Lung (tissue), 12 donors: ENCODE results near the gene LRTM1. TPM values are rescaled to one million over a fixed set of nuclear protein-coding genes. Genes with fewer than 3 reads are reported as not detected.

Experiments
- ATAC-seq: fragments of 200-7000 bp; cut with Tn5 transposase; one replicate; pipeline ENCODE4 v1.9.1; 2020; ENCODE audit warnings: moderate number of reproducible peaks; ENCODE audit not compliant: insufficient read depth, low FRiP score
- DNase-seq, 3 donors: peaks; one replicate each; pipeline ENCODE4 v3.0.0-alpha.2; 2013 to 2017
- H3K27ac ChIP-seq, 2 donors: one replicate each; pipeline ENCODE4 v1.5.1; 2013; ENCODE audit warnings: mild to moderate bottlenecking in 2 of 2, moderate library complexity in 2 of 2, control low read depth in 1 of 2, inconsistent platforms in 1 of 2, low read depth in 1 of 2, low read length in 1 of 2
- H3K27me3 ChIP-seq, 3 donors: one replicate each; pipeline ENCODE4 v1.5.1; 2013; ENCODE audit warnings: low read length in 2 of 3; ENCODE audit not compliant: control insufficient read depth in 3 of 3, insufficient read depth in 3 of 3
- H3K36me3 ChIP-seq, 4 donors: one replicate each; pipeline ENCODE4 v1.5.1; 2013; ENCODE audit warnings: low read length in 4 of 4, mild to moderate bottlenecking in 1 of 4, moderate library complexity in 1 of 4; ENCODE audit not compliant: control insufficient read depth in 4 of 4, insufficient read depth in 4 of 4
- H3K4me1 ChIP-seq, 5 donors: one replicate each; pipeline ENCODE4 v1.5.1; 2013; ENCODE audit warnings: low read length in 5 of 5, mild to moderate bottlenecking in 2 of 5, moderate library complexity in 1 of 5; ENCODE audit not compliant: control insufficient read depth in 5 of 5, insufficient read depth in 5 of 5
- H3K4me3 ChIP-seq: one replicate; pipeline ENCODE4 v1.5.1; 2013; ENCODE audit warnings: mild to moderate bottlenecking, control low read depth, moderate library complexity
- H3K9ac ChIP-seq, 2 donors: one replicate each; pipeline ENCODE4 v1.5.1; 2013; ENCODE audit warnings: low read length in 2 of 2, control low read depth in 1 of 2; ENCODE audit not compliant: insufficient read depth in 1 of 2
- H3K9me3 ChIP-seq, 4 donors: one replicate each; pipeline ENCODE4 v1.5.1; 2013; ENCODE audit warnings: low read length in 3 of 4, mild to moderate bottlenecking in 1 of 4, moderate library complexity in 1 of 4; ENCODE audit not compliant: control insufficient read depth in 4 of 4, insufficient read depth in 3 of 4
- CTCF ChIP-seq: IDR thresholded peaks from 2 replicates; pipeline ENCODE4 v1.5.1; 2012; ENCODE audit warnings: mild to moderate bottlenecking; ENCODE audit errors: control extremely low read depth, extremely low read depth
- WGBS, 2 donors: extraction: QIAGEN DNeasy Blood & Tissue Kit; methylation state at CpG; one replicate each; pipeline ENCODE4 v1.1.7; 2013; 5-methylcytosine and 5-hydroxymethylcytosine counted together
- polyA plus RNA-seq, 2 donors: library from polyadenylated mRNA; stranded (reverse); fragments of 200-250 nt; gene quantifications; one replicate each; pipeline ENCODE4 v1.2.1, GENCODE V29; 2013
- total RNA-seq, 2 donors: library from RNA; depleted of rRNA in 1 of 2; stranded (reverse); fragments of >200 nt in 1 of 2; gene quantifications; one replicate each; pipeline ENCODE4 v1.2.1, GENCODE V29; 2014 to 2021
- donor health status: control.
- donor health status: control.
- donor health status: Bipolar disorder and iron deficiency.
- donor health status: healthy.
- donor health status: DM: yes; HTN: yes; CAD: no.

The LRTM1 gene
- total and polyA plus RNA-seq, 4 donors: not detected

GRCh38 chr3:54940971-54941370 is 13.1 kb upstream of the LRTM1 start:
- Histone ChIP-seq H3K36me3 (no peaks in the 10 kb centered on the region), H3K4me1 (peaks cover 0 to 2% (median 0%) of the 10 kb centered on the region in 5 donors), H3K9ac (no peak overlapping the region), H3K9me3 (peaks cover 0 to 6% (median 0%) of the 10 kb centered on the region in 4 donors), H3K27ac (no peak overlapping the region), H3K4me3 (no peak overlapping the region), H3K27me3 (no peaks in the 10 kb centered on the region)
- ATAC-seq: no peak
- WGBS, 2 donors: 76 to 83% methylated on average over 2 of the region's 2 CpGs
- TF ChIP-seq CTCF: no peak
- DNase-seq: no peak

- Histone ChIP-seq H3K9ac (no peak overlapping the region), H3K36me3 (no peaks in the 10 kb centered on the region), H3K4me3 (no peak overlapping the region), H3K9me3 (peaks cover 0 to 6% (median 0%) of the 10 kb centered on the region in 4 donors), H3K27me3 (no peaks in the 10 kb centered on the region), H3K27ac (no peak overlapping the region), H3K4me1 (peaks cover 0 to 2% (median 0%) of the 10 kb centered on the region in 5 donors)
- ATAC-seq: no peak
- TF ChIP-seq CTCF: no peak
- no peak for DNase-seq
- 43 to 56% methylated on average over 6 of the region's 6 CpGs for WGBS, 2 donors
These were observed 11.9 kb upstream of the LRTM1 start for GRCh38 chr3:54939557-54940300.

- H3K36me3 ChIP-seq: no peaks in the 10 kb centered on the region
- ATAC-seq: no peak
- DNase-seq: no peak
- 85 to 88% methylated on average over 5 of the region's 5 CpGs for WGBS, 2 donors
- no peak for TF ChIP-seq CTCF
- no peak overlapping the region for H3K27ac ChIP-seq
- H3K4me3 ChIP-seq: no peak overlapping the region
- H3K9ac ChIP-seq: no peak overlapping the region
- H3K9me3 ChIP-seq: peaks cover 0 to 8% (median 0%) of the 10 kb centered on the region in 4 donors
- H3K4me1 ChIP-seq: peaks cover 0 to 2% (median 0%) of the 10 kb centered on the region in 5 donors
- no peaks in the 10 kb centered on the region for H3K27me3 ChIP-seq
These were observed 8.7 kb upstream of the LRTM1 start for GRCh38 chr3:54936561-54936960.
